IMR-90 (cell line): ENCODE data around the gene TCIRG1. TPM values are rescaled to one million over a fixed set of nuclear protein-coding genes. Genes with fewer than 3 reads are reported as not detected.

Experiments used
- ATAC-seq: fragments of 200-7000 bp; cut with Tn5 transposase; 2 replicates; pipeline ENCODE4 v1.9.1; 2020; ENCODE audit warnings: low read depth, mild to moderate bottlenecking, moderate library complexity
- BruUV-seq: library from RNA; stranded (reverse); fragments of 400-500 nt; replicated peaks from 2 replicates; lab custom pipeline; 2021; lab: Mats Ljungman, UMichigan
- CTCF ChIA-PET: fragments of 300-600 bp; formaldehyde crosslinking; extraction: SDS; loops from one replicate; lab custom pipeline; 2021; ENCODE audit warnings: antibody characterized with exemption; lab: Yijun Ruan, JAX
- POLR2A ChIA-PET: fragments of 300-600 bp; sonication (Branson Sonifier 250); formaldehyde crosslinking; loops from one replicate; lab custom pipeline; 2022; ENCODE audit warnings: antibody characterized with exemption; ENCODE audit not compliant: unreplicated experiment; lab: Charles Lee
- DNase-seq: peaks from one replicate; pipeline ENCODE4 v3.0.0; 2013
- H2AFZ ChIP-seq: replicated peaks from 2 replicates; pipeline ENCODE3; 2013; ENCODE audit warnings: low read length, mild to moderate bottlenecking; ENCODE audit not compliant: poor library complexity
- H2AK5ac ChIP-seq: 2 replicates; pipeline ENCODE4 v1.6.1; 2013; ENCODE audit warnings: low read depth, low read length, inconsistent platforms
- H2AK9ac ChIP-seq: replicated peaks from 2 replicates; pipeline ENCODE3; 2013; ENCODE audit warnings: mild to moderate bottlenecking, low read depth, low read length, moderate library complexity; ENCODE audit not compliant: poor library complexity
- H2BK120ac ChIP-seq: 2 replicates; pipeline ENCODE4 v1.6.1; 2013; ENCODE audit warnings: low read depth, low read length, inconsistent platforms
- H2BK15ac ChIP-seq: 3 replicates; pipeline ENCODE4 v1.6.1; 2013; ENCODE audit warnings: low read depth, low read length, inconsistent platforms
- H2BK20ac ChIP-seq: 2 replicates; pipeline ENCODE4 v1.6.1; 2013; ENCODE audit warnings: low read depth, mild to moderate bottlenecking, inconsistent platforms, low read length, moderate library complexity
- H2BK5ac ChIP-seq: 2 replicates; pipeline ENCODE4 v1.6.1; 2013; ENCODE audit warnings: mild to moderate bottlenecking, low read depth, low read length, inconsistent platforms; ENCODE audit not compliant: poor library complexity, severe bottlenecking
- H3K14ac ChIP-seq: replicated peaks from 2 replicates; pipeline ENCODE4 v1.6.1; 2013; ENCODE audit warnings: low read depth, low read length, inconsistent platforms
- H3K18ac ChIP-seq: 2 replicates; pipeline ENCODE4 v1.6.1; 2013; ENCODE audit warnings: low read depth, low read length, control low read depth
- H3K23ac ChIP-seq: 2 replicates; pipeline ENCODE4 v1.6.1; 2013; ENCODE audit warnings: low read depth, low read length, inconsistent platforms
- H3K27ac ChIP-seq: 2 replicates; pipeline ENCODE4 v1.5.1; 2013; ENCODE audit warnings: mild to moderate bottlenecking, control low read depth, low read length; ENCODE audit not compliant: insufficient read depth
- H3K27me3 ChIP-seq: 2 replicates; pipeline ENCODE4 v1.6.1; 2013; ENCODE audit warnings: low read length; ENCODE audit not compliant: control insufficient read depth, insufficient read depth
- H3K36me3 ChIP-seq: 2 replicates; pipeline ENCODE4 v1.6.1; 2013; ENCODE audit warnings: low read length, mixed read lengths; ENCODE audit not compliant: control insufficient read depth, insufficient read depth
- H3K4ac ChIP-seq: 2 replicates; pipeline ENCODE4 v1.6.1; 2013; ENCODE audit warnings: low read depth, low read length, inconsistent platforms
- H3K4me1 ChIP-seq: 2 replicates; pipeline ENCODE4 v1.6.1; 2013; ENCODE audit warnings: low read length, mixed read lengths; ENCODE audit not compliant: control insufficient read depth, insufficient read depth
- H3K4me2 ChIP-seq: 2 replicates; pipeline ENCODE4 v1.6.1; 2013; ENCODE audit warnings: low read depth, mild to moderate bottlenecking, control low read depth, low read length, moderate library complexity
- H3K4me3 ChIP-seq: 2 replicates; pipeline ENCODE4 v1.5.1; 2013; ENCODE audit warnings: low read depth, mild to moderate bottlenecking, control low read depth, low read length, moderate library complexity; ENCODE audit not compliant: insufficient read depth
- H3K56ac ChIP-seq: 2 replicates; pipeline ENCODE4 v1.6.1; 2013; ENCODE audit warnings: low read length, inconsistent platforms; ENCODE audit not compliant: insufficient read depth; ENCODE audit errors: extremely low read depth
- H3K79me1 ChIP-seq, 2 experiments: 2 replicates each; pipeline ENCODE4 v1.6.1; 2013; ENCODE audit warnings: low read length in 2 of 2, inconsistent platforms in 1 of 2, low read depth in 1 of 2
- H3K9ac ChIP-seq: 2 replicates; pipeline ENCODE4 v1.6.1; 2013; ENCODE audit warnings: low read depth, low read length, control low read depth
- H3K9me1 ChIP-seq: 2 replicates; pipeline ENCODE4 v1.6.1; 2013; ENCODE audit warnings: low read length, inconsistent platforms; ENCODE audit not compliant: insufficient read depth
- H3K9me3 ChIP-seq: 2 replicates; pipeline ENCODE4 v1.6.1; 2013; ENCODE audit warnings: low read length; ENCODE audit not compliant: control insufficient read depth, insufficient read depth
- H4K20me1 ChIP-seq: 2 replicates; pipeline ENCODE4 v1.6.1; 2013; ENCODE audit warnings: low read length, inconsistent platforms; ENCODE audit not compliant: insufficient read depth
- H4K5ac ChIP-seq: 2 replicates; pipeline ENCODE4 v1.6.1; 2013; ENCODE audit warnings: mild to moderate bottlenecking, low read depth, low read length, control low read depth
- H4K8ac ChIP-seq, 2 experiments: 2 replicates each; pipeline ENCODE4 v1.6.1; 2013; ENCODE audit warnings: low read depth in 2 of 2, low read length in 2 of 2, control low read depth in 1 of 2, inconsistent platforms in 1 of 2
- H4K91ac ChIP-seq: 2 replicates; pipeline ENCODE4 v1.6.1; 2013; ENCODE audit warnings: low read depth, low read length, inconsistent platforms; ENCODE audit not compliant: insufficient read depth
- CEBPB ChIP-seq: IDR thresholded peaks from 2 replicates; pipeline ENCODE4 v1.6.1; 2012; ENCODE audit warnings: low read depth, low read length, improper control_type of control experiment
- CTCF ChIP-seq: conservative IDR thresholded peaks from 2 replicates; pipeline ENCODE4 v1.5.1; 2012; ENCODE audit warnings: mild to moderate bottlenecking, low read depth, low read length, improper control_type of control experiment
- ELK1 ChIP-seq: fragments of 150-350 bp; IDR thresholded peaks from 2 replicates; pipeline ENCODE4 v1.6.1; 2016; ENCODE audit warnings: low read depth, mild to moderate bottlenecking, low read length, moderate library complexity, borderline replicate concordance
- FOS ChIP-seq: fragments of 150-350 bp; IDR thresholded peaks from 2 replicates; pipeline ENCODE4 v1.6.1; 2016; ENCODE audit warnings: low read depth, low read length
- MAFK ChIP-seq: IDR thresholded peaks from 2 replicates; pipeline ENCODE4 v1.6.1; 2012; ENCODE audit warnings: low read depth, low read length, improper control_type of control experiment
- MAZ ChIP-seq: IDR thresholded peaks from 2 replicates; pipeline ENCODE4 v1.6.1; 2012; ENCODE audit warnings: low read depth, mild to moderate bottlenecking, low read length, improper control_type of control experiment, moderate library complexity, borderline replicate concordance
- MXI1 ChIP-seq: IDR thresholded peaks from 2 replicates; pipeline ENCODE4 v1.6.1; 2012; ENCODE audit warnings: low read depth, mild to moderate bottlenecking, low read length, moderate library complexity, borderline replicate concordance
- NFE2L2 ChIP-seq: fragments of 150-350 bp; IDR thresholded peaks from 2 replicates; pipeline ENCODE4 v1.6.1; 2016; ENCODE audit warnings: low read depth, mild to moderate bottlenecking, low read length
- POLR2A ChIP-seq: IDR thresholded peaks from 2 replicates; pipeline ENCODE4 v1.6.1; 2012; ENCODE audit warnings: mild to moderate bottlenecking, low read depth, low read length
- RCOR1 ChIP-seq: IDR thresholded peaks from 2 replicates; pipeline ENCODE4 v1.6.1; 2012; ENCODE audit warnings: mild to moderate bottlenecking, low read length, improper control_type of control experiment; ENCODE audit not compliant: insufficient replicate concordance
- RFX5 ChIP-seq: IDR thresholded peaks from 2 replicates; pipeline ENCODE4 v1.8.0; 2012; ENCODE audit warnings: low read depth, mild to moderate bottlenecking, low read length, moderate library complexity
- WGBS, 2 experiments: methylation state at CpG; one replicate each; pipeline versions ENCODE4 v1.1.5 to v1.1.7; 2013; ENCODE audit warnings: missing lambda C conversion rate in 2 of 2; ENCODE audit not compliant: insufficient read length in 1 of 2; ENCODE audit errors: extremely low coverage in 2 of 2; 5-methylcytosine and 5-hydroxymethylcytosine counted together
- dilution Hi-C: fragments of 300-500 bp; cut with HindIII; formaldehyde crosslinking; loops from one replicate; pipeline ENCODE4 v1.14.3; 2018; ENCODE audit warnings: low sequenced_read_pairs; ENCODE audit not compliant: unreplicated experiment
- in situ Hi-C: fragments of 300-500 bp; cut with MboI; formaldehyde crosslinking; loops from 3 replicates; pipeline ENCODE4 v1.14.3; 2019; ENCODE audit warnings: low sequenced_read_pairs, inconsistent platforms, mixed read lengths
- intact Hi-C: fragments of 100-400 bp; cut with micrococcal nuclease; formaldehyde crosslinking; loops from 2 replicates; pipeline ENCODE4 v1.10.0; 2022
- polyA plus RNA-seq, 3 experiments: library from polyadenylated mRNA; depleted of rRNA; stranded (reverse); fragments of >200 nt; gene quantifications; 2 replicates each; pipeline ENCODE4 v1.2.3, GENCODE V29; 2012; ENCODE audit warnings: low replicate concordance in 1 of 3
- total RNA-seq: library from RNA; depleted of rRNA; stranded (reverse); fragments of >200 nt; gene quantifications from 2 replicates; pipeline ENCODE4 v1.2.3, GENCODE V29; 2012
- TF ChIP-seq, protein P1 (sequence below): fragments of 150-350 bp; IDR thresholded peaks from 2 replicates; pipeline ENCODE4 v1.6.1; 2017; ENCODE audit warnings: mild to moderate bottlenecking, antibody characterized with exemption, low read length, low read depth

TCIRG1 gene
- total and polyA plus RNA-seq, 2 of the 4 experiments (the other 2 are of a cell fraction) = 25.3 to 117 TPM

DNA sequence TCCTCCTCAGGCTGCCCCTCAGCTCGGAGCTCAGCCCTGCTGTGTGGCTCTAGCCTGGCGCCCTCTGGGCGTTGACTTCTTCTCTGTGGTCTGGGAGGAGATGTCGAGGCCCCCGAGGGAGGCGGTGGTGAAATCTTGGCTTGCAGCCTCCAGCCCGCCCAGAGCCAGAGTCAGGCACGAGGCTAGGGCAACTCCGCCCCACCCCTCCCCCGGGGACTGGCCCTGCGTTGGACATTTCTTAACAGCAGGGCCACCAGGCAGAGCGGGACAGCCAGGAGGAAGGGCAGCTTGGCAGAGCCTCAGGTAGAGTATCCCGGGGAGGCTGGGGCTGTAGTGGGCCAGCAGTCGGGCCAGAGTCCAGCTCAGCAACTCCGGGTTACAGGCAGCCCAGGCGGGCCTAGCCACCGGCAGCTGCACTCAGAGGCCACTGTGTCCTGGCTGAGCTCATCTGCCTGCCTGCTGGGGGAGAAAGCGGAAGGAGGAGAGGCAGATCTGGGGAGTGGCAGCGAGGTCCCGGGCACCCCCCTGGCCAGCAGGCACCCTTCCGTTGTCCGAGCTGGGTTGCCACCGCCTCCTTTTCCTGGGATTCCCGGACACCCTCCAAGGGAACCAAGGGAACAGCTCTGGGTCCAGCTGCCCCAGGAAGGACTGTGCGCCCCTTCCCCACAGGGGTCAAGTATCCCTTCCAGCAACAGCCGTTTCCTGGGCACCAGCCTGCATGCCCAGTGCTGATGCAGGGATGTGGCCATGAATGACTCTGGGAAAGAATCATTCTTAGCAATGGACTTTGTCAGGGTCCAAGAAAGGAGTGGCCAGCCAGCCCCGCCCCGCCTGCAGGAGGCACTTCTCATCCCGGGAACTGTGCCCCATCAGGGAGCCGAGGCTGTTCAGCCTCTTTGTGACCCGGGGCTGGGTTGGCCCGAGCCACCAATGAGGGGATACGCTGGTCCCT is 28.5 kb upstream of the TCIRG1 start, which contains the start of gene ALDH3B1:
Gene ALDH3B1 (plus strand): TSS at position 238 of the 952 bp plus-strand sequence. CDS start 4,971 bp downstream, outside the sequence.
- no peaks in the 10 kb centered on the region for H3K9me3 ChIP-seq
- H2BK15ac ChIP-seq = peak within 1 kb of the TSS; percentile 94; the same call in 2 of the 3 replicates
- peak within 1 kb of the TSS; percentile 83 for H3K4me2 ChIP-seq
- H4K8ac ChIP-seq = peak within 1 kb of the TSS; percentile 92 to 99
- peak within 1 kb of the TSS; percentile 89 for H2BK5ac ChIP-seq
- peak within 1 kb of the TSS; percentile 42 for H3K4me3 ChIP-seq
- H3K56ac ChIP-seq = peak within 1 kb of the TSS; percentile 74
- WGBS, 2 experiments = 0% methylated on average over 7 of the region's 33 CpGs; no CpG with 5 or more reads in 1 of the 2 experiments
- H2AK5ac ChIP-seq = peak within 1 kb of the TSS; percentile 100
- H3K18ac ChIP-seq = peak within 1 kb of the TSS; percentile 62
- peak within 1 kb of the TSS; percentile 97 for H3K14ac ChIP-seq
- ATAC-seq = peak; percentile 59
- H4K5ac ChIP-seq = peak within 1 kb of the TSS; percentile 75
- H3K36me3 ChIP-seq = no peaks in the 10 kb centered on the region
- CTCF ChIA-PET = interaction anchor here (0.9 kb wide), 1 partner anchor 15 kb away, joined by 3 read pairs; no protein-coding TSS in a partner anchor
- peak; percentile 70 for DNase-seq
- peaks cover 23 to 45% of the 10 kb centered on the region in 2 experiments; a peak in 3 of 4 replicates for H3K79me1 ChIP-seq
- H2BK120ac ChIP-seq = peak within 1 kb of the TSS; percentile 98
- H3K9me1 ChIP-seq = peaks cover 35% of the 10 kb centered on the region
- H2AFZ ChIP-seq = peak within 1 kb of the TSS; percentile 90
- no TSS peak for BruUV-seq
- peak within 1 kb of the TSS; percentile 71 for H3K9ac ChIP-seq
- H2AK9ac ChIP-seq = peak within 1 kb of the TSS; percentile 100
- H3K27me3 ChIP-seq = no peaks in the 10 kb centered on the region
- peak within 1 kb of the TSS; percentile 100 for H3K4ac ChIP-seq
- peak within 1 kb of the TSS; percentile 88 for H3K27ac ChIP-seq
- dilution Hi-C loops (no loop called here), in situ Hi-C loops (no loop called here), intact Hi-C loops (loop anchor here (5.0 kb wide), 2 partner anchors 107 to 197 kb away; no protein-coding TSS in a partner anchor)
- no peaks in the 10 kb centered on the region for H4K20me1 ChIP-seq
- peak within 1 kb of the TSS; percentile 65 for H2BK20ac ChIP-seq
- H3K23ac ChIP-seq = peak within 1 kb of the TSS; percentile 96
- peaks cover 44% of the 10 kb centered on the region for H3K4me1 ChIP-seq
- peak within 1 kb of the TSS; percentile 100 for H4K91ac ChIP-seq
- POLR2A ChIA-PET = interaction anchor here (0.9 kb wide), 1 partner anchor 28 kb away, joined by 4 read pairs; the partner anchor contains the start of gene TCIRG1
- no peak for TF ChIP-seq RFX5
- TF ChIP-seq POLR2A = peak; percentile 32
- peak; percentile 38; the same call in 1 of the 2 replicates for TF ChIP-seq MXI1
- TF ChIP-seq ELK1 = no peak
- 0 out of 2 replicates have a peak, but pooled peaks have one; percentile 9 for TF ChIP-seq CTCF
- no peak for TF ChIP-seq RCOR1
- TF ChIP-seq FOS = no peak
- peak; percentile 72 for TF ChIP-seq CEBPB
- TF ChIP-seq, protein P1, sequence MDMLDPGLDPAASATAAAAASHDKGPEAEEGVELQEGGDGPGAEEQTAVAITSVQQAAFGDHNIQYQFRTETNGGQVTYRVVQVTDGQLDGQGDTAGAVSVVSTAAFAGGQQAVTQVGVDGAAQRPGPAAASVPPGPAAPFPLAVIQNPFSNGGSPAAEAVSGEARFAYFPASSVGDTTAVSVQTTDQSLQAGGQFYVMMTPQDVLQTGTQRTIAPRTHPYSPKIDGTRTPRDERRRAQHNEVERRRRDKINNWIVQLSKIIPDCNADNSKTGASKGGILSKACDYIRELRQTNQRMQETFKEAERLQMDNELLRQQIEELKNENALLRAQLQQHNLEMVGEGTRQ = peak; percentile 4; the same call in 1 of the 2 replicates
- TF ChIP-seq NFE2L2 = no peak
- no peak for TF ChIP-seq MAFK
- peak; percentile 65; the same call in 1 of the 2 replicates for TF ChIP-seq MAZ
